Muscle of arm (tissue), 12 donors: ENCODE measurements around the gene RNF17. TPM values are rescaled to one million over a fixed set of nuclear protein-coding genes. Genes with fewer than 3 reads are reported as not detected.

Experiments used
- DNase-seq: peaks from one replicate; pipeline ENCODE4 v3.0.0-alpha.2; 2013
- polyA plus RNA-seq, 12 donors: library from polyadenylated mRNA; unstranded; fragments of 120-200 nt; gene quantifications; one replicate each; pipeline ENCODE4 v1.2.1, GENCODE V29; 2013; ENCODE audit not compliant: insufficient read length in 12 of 12

Gene RNF17
- polyA plus RNA-seq, 12 donors, result 0.04 to 1.4 (median 0.19) TPM; not detected in 4

GRCh38 chr13:24897293-24897692, 133.3 kb downstream of the RNF17 start:
- no peak for DNase-seq

- DNase-seq, result no peak
These were observed 135.6 kb downstream of the RNF17 start for GRCh38 chr13:24899601-24900000.

- DNase-seq, result no peak
These were observed 136.5 kb downstream of the RNF17 start for GRCh38 chr13:24900507-24900906.

DNA sequence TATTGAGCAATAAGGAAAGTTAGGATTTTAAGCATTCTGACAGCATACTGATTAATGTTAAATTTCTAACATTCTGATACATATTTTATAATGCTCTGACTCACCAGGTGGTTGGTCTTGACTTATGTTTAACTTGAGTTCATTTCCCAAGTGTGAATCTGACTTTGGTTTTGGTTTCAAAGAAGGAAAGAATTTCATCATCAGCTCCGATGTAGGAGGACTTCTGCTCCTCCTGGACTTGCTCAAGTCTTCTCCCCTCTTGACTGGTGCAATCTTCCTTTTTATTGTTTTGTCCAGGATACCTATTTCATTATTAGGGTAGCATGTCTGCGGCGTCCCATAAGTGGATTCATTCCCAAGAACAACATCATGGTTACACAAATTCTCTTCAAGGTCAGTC, 141.3 kb downstream of the RNF17 start:
- no peak for DNase-seq

- no peak for DNase-seq
These were observed 142.3 kb downstream of the RNF17 start for GRCh38 chr13:24906268-24906667.

DNA sequence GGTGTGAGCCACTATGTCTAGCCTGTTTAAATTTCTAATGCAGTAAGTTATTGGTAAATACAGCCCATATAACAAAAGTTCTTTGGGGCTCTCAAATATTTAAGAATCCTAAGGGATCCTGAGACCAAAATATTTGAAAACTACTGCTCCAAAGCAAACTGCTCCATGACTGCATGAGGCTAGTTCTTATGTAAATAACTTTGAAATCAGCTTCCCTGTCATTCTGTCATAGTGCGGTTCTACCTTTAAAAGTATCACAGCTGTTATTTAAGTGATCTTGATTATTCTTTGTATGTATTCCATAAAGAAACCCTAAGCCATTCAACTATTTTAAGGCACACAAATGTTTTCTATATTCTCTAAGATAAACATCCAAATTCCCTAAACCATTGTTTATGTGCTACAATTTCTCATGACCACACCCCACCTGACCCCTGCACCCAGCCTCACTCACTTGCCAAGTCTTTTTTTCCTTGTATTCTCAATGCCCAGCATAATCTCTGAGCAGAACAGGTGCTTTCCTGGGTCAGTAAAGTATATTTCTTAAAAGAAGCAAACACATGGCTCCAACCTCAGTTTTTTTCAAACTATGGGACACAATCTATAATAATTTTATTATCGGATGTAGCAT, 146.6 kb downstream of the RNF17 start:
- no peak for DNase-seq

DNA sequence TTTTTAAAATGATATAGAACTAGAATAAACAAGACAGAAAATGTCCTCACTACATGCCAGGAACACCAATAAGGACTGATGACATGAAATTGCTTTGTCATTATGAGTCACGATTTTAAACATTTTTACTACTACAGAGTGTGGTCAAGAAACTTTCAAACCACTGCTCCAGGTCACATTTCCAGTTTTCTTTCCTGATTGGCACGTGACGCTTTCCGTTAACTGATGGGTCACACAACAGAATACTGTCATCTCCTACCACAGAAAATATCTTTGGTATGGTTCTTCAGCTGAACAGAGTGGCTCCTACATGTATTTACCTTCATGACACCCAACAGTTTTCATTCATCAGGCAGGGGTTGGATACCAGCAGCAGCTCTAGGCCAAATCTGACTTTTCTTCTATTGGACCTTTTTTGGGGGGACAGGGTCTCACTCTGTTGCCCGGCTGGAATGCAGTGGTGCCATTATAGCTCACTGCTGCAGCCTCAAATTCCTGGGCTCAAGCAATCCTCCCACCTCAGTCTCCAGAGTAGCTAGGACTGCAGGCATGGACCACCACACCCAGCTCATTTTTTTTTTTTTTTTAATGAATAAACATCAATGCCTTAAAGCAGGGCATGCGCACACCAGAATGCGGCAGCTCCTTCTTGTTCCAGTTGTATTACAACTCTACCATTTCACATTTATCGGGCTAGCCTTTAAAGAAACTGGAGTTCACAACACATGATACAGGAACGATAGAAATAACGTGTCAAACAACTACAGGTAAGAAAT, 147.4 kb downstream of the RNF17 start:
- DNase-seq, result no peak

- no peak for DNase-seq
These were observed 152.5 kb downstream of the RNF17 start for GRCh38 chr13:24916464-24916863.

DNA sequence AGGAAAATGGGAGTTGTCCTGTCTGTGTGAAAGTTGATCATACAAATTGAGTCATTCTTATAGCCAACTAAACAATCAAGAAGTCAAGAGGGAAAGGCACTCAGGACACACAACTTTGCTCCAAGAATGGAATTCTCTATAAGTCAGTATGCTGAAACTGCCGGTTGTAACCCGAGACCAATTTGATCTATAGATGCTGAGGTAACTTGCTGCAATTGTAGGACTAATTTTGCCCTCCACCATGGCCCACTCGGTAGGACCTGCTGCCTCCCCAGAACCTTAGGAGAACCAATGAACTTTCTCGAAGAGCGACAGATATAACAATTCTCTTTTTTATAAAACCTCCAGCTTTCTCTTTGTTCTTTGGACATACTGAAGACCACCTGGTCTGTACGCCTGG, 157.0 kb downstream of the RNF17 start:
- no peak for DNase-seq

DNA sequence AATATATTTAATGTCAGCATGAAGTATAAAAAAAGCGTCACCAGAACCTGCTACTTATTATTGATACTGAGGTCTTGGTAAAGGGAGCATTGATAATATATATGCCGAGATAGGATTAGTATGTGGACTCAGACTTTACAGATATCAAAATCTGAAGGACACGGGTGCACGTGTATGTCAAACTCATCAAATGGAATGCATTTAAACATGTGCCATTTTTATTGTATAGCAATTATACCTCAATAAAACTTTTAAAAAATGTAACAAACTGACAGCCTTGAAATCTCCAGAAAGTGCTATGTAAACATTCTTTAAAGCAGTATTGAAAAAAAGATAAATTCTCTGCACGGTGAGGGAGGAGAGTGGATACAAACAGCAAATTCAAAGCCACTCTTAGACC, 157.9 kb downstream of the RNF17 start:
- DNase-seq, result no peak

- DNase-seq, result peak; percentile 17
These were observed 158.4 kb downstream of the RNF17 start for GRCh38 chr13:24922387-24922744.

GRCh38 chr13:24922745-24923591, 159.0 kb downstream of the RNF17 start:
- peak; percentile 99 for DNase-seq

DNA sequence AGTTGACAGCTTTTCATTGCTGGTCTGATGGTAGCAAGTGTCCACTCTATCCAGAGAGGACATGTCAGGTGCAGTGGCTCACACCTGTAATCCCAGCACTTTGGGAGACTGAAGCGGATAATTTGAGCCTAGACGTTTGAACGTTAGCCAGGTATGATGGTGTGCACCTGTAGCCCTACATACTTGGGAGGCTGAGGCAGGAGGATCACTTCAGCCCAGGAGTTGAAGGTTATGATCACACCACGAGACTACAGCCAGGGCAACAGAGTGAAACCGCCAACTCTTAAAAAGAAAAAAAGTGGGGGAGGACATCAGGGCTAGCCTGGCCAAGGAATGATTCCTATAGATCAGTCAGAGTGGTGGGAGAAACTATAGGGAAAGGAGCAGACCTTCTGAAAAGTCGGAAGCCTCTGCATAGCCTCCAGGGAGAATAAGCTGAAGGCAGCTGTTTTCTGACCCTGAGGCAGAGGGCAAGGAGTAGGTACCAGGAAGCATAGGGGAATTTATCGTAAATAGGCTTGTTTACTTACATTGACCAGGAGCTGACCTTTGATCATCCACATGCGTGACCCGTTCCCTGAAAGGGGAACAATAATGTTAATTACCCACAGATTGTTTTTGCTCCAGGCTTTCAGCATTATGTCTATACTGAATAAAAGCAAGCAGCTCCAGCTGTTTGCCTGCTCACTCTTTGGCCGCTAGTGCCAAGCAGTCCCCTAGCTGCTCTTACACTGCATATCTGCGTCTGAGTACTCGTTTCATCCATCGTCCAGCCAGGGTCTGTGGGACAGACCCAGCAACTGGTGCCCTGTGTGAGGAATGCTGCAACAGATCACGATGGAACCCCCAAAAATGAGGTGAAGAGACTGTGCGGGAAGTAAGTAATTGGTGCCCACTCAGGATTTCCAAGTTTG, 161.6 kb downstream of the RNF17 start:
- no peak for DNase-seq

GRCh38 chr13:24927810-24928404, 163.9 kb downstream of the RNF17 start:
- DNase-seq, result no peak

- DNase-seq, result no peak
These were observed 165.2 kb downstream of the RNF17 start for GRCh38 chr13:24929196-24929595.

Other genes with a start within 250 kb of the RNF17 start
- gene ATP12A, start 83.8 kb upstream of the RNF17 start, polyA plus RNA-seq, result under 1 TPM in 6 of 12 donors, not detected in 6; 0.04 to 0.19 (median 0.08) TPM